Measurements from ENCODE around the gene RNF213. TPM values are rescaled to one million over a fixed set of nuclear protein-coding genes. Genes with fewer than 3 reads are reported as not detected.
A peak's percentile ranks its signal among the peaks of the same experiment; 100 is the strongest.

Gene RNF213
- total and polyA plus RNA-seq, 4 donors = 67.0 to 198 (median 106) TPM

GRCh38 chr17:80252871-80253270, 7.8 kb upstream of the RNF213 start:
- Histone ChIP-seq H3K36me3 (ENCODE audit: control insufficient read depth in 4 of 4, insufficient read depth in 4 of 4, low read length in 4 of 4) (peaks cover 0 to 12% (median 9%) of the 10 kb centered on the region in 4 donors), H3K27ac (ENCODE audit: low read depth in 1 of 2, low read length in 1 of 2) (no peak overlapping the region)
- no peak for ATAC-seq (ENCODE audit: insufficient read depth, low FRiP score)

DNA sequence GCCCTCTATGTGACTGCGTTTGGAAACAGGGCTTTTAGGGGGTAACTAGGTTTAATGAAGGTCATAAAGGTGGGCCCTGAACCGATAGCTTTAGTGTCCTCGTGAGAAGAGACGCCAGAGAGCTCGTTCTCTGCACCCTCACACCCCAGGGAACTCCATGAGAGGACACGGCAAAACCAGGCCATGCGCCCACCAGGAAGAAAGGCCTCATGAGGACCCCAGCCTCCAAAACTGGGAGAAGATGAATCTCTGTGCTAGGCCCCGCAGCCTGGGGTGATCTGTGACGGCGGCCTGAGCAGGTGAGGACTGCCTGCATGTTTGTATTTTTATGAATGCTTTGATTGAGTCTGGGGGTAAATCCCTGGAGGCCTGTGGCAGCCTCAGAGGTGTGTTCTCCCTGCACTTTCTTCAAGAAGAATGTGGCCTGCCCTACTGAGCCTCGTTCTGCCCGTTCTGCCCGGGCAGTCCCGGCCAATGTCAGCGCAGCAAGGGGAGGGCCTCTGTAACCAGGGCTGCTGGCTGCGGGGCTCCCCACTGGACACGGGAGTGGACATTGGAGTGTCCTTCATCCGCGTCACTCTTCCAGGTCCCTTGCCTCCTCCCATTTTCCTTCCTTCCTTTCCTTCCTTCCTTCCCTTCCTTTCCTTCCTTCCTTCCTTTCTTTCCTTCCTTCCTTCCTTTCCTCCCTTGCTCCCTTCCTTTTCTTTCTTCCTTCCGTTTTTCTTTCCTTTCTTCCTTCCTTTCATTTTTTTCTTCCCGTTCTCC, 6.8 kb upstream of the RNF213 start:
- 78 to 83% methylated on average over 21 of the region's 21 CpGs for WGBS, 2 donors
- H3K9ac ChIP-seq (ENCODE audit: insufficient read depth in 1 of 2, low read length in 2 of 2) = no peak overlapping the region
- no peak for DNase-seq

More at GRCh38 chr17:80252871-80253270, 7.8 kb upstream of the RNF213 start:
- Histone ChIP-seq H3K27me3 (ENCODE audit: control insufficient read depth in 3 of 3, insufficient read depth in 3 of 3, low read length in 2 of 3) (no peaks in the 10 kb centered on the region), H3K4me1 (ENCODE audit: control insufficient read depth in 5 of 5, insufficient read depth in 5 of 5, low read length in 5 of 5) (peaks cover 0 to 3% (median 0%) of the 10 kb centered on the region in 5 donors), H3K9me3 (ENCODE audit: control insufficient read depth in 4 of 4, insufficient read depth in 3 of 4, low read length in 3 of 4) (no peaks in the 10 kb centered on the region), H3K4me3 (no peak overlapping the region), H3K9ac (ENCODE audit: insufficient read depth in 1 of 2, low read length in 2 of 2) (no peak overlapping the region)
- DNase-seq = peak; percentile 8 to 52 (median 21)
- TF ChIP-seq, protein P1, sequence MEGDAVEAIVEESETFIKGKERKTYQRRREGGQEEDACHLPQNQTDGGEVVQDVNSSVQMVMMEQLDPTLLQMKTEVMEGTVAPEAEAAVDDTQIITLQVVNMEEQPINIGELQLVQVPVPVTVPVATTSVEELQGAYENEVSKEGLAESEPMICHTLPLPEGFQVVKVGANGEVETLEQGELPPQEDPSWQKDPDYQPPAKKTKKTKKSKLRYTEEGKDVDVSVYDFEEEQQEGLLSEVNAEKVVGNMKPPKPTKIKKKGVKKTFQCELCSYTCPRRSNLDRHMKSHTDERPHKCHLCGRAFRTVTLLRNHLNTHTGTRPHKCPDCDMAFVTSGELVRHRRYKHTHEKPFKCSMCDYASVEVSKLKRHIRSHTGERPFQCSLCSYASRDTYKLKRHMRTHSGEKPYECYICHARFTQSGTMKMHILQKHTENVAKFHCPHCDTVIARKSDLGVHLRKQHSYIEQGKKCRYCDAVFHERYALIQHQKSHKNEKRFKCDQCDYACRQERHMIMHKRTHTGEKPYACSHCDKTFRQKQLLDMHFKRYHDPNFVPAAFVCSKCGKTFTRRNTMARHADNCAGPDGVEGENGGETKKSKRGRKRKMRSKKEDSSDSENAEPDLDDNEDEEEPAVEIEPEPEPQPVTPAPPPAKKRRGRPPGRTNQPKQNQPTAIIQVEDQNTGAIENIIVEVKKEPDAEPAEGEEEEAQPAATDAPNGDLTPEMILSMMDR (IDR thresholded peaks at IDR 0.05; ENCODE audit: control extremely low read depth, extremely low read depth) = peak; percentile 23
- WGBS, 2 donors = 48 to 51% methylated on average over 13 of the region's 13 CpGs

DNA sequence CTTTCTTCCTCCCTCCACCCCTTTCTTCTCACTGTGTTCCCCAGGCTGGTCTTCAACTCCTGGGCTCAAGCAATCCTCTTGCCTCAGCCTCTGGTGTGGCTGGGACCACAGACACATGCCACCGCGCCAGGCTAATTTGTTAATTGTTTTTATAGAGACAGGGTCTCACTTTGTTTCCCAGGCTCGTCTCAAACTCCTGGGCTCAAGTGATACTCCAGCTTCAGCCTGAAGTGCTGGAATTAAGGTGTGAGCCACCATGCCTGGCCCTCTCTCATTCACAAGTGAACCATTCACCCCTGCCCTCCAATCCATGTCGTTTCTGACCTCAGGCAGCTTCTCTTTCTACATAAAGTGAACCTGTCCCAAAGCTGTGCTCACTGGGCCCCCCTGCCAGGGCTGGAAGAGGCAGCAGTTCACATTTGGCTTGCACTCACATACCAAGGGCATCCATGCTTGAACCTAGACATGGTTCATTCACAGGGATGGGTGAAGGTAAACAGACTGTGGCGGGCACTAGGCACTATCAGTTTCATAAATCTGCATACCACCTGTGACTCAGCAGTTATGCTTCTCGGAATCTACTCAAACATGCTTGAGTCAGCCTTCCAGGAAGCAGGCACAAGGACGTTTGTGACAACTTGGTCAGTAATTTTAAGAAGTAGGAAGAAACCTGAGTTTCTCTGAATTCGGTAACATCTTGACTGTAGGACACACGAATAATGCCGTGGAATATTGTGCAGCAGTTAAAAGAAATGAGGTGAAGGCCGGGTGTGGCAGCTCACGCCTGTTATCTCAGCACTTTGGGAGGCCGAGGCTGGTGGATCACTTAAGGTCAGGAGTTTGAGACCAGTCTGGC, 6.0 kb upstream of the RNF213 start:
- DNase-seq = peak in 2 of 3 donors; percentile 24 to 28
- Histone ChIP-seq H3K27ac (ENCODE audit: low read depth in 1 of 2, low read length in 1 of 2) (peak overlapping the region in 1 of 2 donors; percentile 77), H3K9ac (ENCODE audit: insufficient read depth in 1 of 2, low read length in 2 of 2) (no peak overlapping the region), H3K36me3 (ENCODE audit: control insufficient read depth in 4 of 4, insufficient read depth in 4 of 4, low read length in 4 of 4) (peaks cover 0 to 8% (median 3%) of the 10 kb centered on the region in 4 donors), H3K9me3 (ENCODE audit: control insufficient read depth in 4 of 4, insufficient read depth in 3 of 4, low read length in 3 of 4) (no peaks in the 10 kb centered on the region), H3K4me1 (ENCODE audit: control insufficient read depth in 5 of 5, insufficient read depth in 5 of 5, low read length in 5 of 5) (peaks cover 0 to 6% (median 0%) of the 10 kb centered on the region in 5 donors), H3K4me3 (no peak overlapping the region), H3K27me3 (ENCODE audit: control insufficient read depth in 3 of 3, insufficient read depth in 3 of 3, low read length in 2 of 3) (no peaks in the 10 kb centered on the region)
- TF ChIP-seq, protein P1 (IDR thresholded peaks at IDR 0.05; ENCODE audit: control extremely low read depth, extremely low read depth) = no peak
- WGBS, 2 donors = 35 to 39% methylated on average over 13 of the region's 13 CpGs
- peak; percentile 71 for ATAC-seq (ENCODE audit: insufficient read depth, low FRiP score)

More for the DNA sequence above, 6.8 kb upstream of the RNF213 start:
- no peaks in the 10 kb centered on the region for H3K9me3 ChIP-seq (ENCODE audit: control insufficient read depth in 4 of 4, insufficient read depth in 3 of 4, low read length in 3 of 4)
- no peaks in the 10 kb centered on the region for H3K27me3 ChIP-seq (ENCODE audit: control insufficient read depth in 3 of 3, insufficient read depth in 3 of 3, low read length in 2 of 3)
- peak overlapping the region in 1 of 2 donors; percentile 77 for H3K27ac ChIP-seq (ENCODE audit: low read depth in 1 of 2, low read length in 1 of 2)
- ATAC-seq (ENCODE audit: insufficient read depth, low FRiP score) = no peak
- peaks cover 0 to 10% (median 5%) of the 10 kb centered on the region in 4 donors for H3K36me3 ChIP-seq (ENCODE audit: control insufficient read depth in 4 of 4, insufficient read depth in 4 of 4, low read length in 4 of 4)
- H3K4me3 ChIP-seq = no peak overlapping the region
- H3K4me1 ChIP-seq (ENCODE audit: control insufficient read depth in 5 of 5, insufficient read depth in 5 of 5, low read length in 5 of 5) = peaks cover 0 to 4% (median 0%) of the 10 kb centered on the region in 5 donors
- TF ChIP-seq, protein P1 (IDR thresholded peaks at IDR 0.05; ENCODE audit: control extremely low read depth, extremely low read depth) = no peak

Data from lung (tissue), 12 donors.